ENCODE data around the gene SCARB1.

The SCARB1 gene

GRCh38 chr12:124737040-124737419, 126.6 kb downstream of the SCARB1 start:
- DNase-seq, result no peak

- peak in 2 of 56 donors; percentile 27 to 64 for DNase-seq
Measured at GRCh38 chr12:124736115-124737039, 127.3 kb downstream of the SCARB1 start.

GRCh38 chr12:124734224-124734788, 129.4 kb downstream of the SCARB1 start:
- DNase-seq, result peak in 11 of 56 donors; percentile 20 to 49 (median 30)

- DNase-seq, result no peak
Measured at GRCh38 chr12:124733086-124733485, 130.6 kb downstream of the SCARB1 start.

DNA sequence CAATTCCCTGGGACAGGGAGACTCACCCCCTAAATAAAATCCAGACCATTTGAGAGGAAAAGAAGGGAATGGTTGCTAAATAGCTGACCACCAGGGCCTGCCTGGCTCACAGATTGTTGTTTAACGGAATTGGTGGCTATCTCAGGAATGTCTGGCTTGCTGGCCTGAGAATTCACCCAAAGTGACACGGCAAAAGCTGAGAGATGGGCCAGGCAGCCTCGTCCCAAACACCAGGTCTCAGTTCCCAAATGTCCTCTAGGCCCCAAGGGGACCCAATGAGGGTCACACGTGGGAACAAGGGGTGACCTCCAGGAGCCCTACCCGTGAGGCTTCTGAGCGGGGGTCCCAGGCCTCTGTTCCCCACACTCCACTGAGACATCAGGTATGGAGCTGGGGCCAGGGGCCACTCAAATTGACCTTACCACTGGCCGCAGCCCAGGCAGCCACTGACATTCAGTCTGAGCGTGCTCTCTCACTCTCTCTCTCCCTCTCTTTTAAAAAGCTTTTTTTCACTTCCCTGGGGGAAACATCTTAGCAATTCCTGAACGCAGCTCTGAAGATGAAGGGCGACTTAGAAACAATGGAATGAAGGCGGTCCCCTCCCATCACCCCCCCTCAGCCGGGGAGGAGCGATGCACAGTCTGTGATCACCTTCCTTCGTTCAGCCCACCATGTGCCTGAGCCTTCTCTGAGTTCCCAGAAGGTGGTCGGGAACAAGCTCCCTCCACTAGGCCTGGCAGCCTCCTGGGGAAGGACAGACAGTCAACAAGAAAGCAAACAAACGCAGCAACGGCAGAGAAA, 131.2 kb downstream of the SCARB1 start:
- DNase-seq, result no peak

GRCh38 chr12:124731869-124732268, 131.8 kb downstream of the SCARB1 start:
- DNase-seq, result no peak

DNA sequence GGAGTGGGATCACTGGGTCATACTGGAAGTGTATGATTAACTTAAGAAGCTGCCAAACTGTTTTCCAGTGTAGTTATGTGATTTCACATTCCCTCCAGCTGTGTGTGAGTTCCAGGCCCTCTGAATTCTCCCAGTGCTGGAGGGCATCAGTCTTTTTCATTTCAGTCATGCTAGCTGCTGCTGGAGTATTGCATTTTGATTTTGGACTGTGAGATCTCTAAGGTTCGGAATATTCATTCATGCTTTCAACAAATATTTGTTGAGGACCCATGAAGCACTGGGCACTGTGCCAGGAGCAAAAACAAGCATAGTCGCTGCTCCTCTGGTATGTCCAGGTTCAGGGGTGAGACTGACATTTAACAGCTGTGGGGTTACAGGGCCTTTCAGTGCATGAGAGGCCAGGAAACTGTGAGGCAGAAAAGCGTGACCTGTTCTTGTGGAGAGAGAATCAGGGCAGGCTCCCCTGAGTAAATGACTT, 133.2 kb downstream of the SCARB1 start:
- DNase-seq, result no peak

GRCh38 chr12:124727922-124728321, 135.7 kb downstream of the SCARB1 start:
- no peak for DNase-seq

- peak in 38 of 56 donors; percentile 17 to 72 (median 45) for DNase-seq
Measured at GRCh38 chr12:124727264-124727800, 136.3 kb downstream of the SCARB1 start.
